ENCODE measurements around the gene PCSK7. TPM values are rescaled to one million over a fixed set of nuclear protein-coding genes. Genes with fewer than 3 reads are reported as not detected.

Gene PCSK7
- total RNA-seq, 2 donors from 2014 or later: 25.3 to 32.8 TPM

DNA sequence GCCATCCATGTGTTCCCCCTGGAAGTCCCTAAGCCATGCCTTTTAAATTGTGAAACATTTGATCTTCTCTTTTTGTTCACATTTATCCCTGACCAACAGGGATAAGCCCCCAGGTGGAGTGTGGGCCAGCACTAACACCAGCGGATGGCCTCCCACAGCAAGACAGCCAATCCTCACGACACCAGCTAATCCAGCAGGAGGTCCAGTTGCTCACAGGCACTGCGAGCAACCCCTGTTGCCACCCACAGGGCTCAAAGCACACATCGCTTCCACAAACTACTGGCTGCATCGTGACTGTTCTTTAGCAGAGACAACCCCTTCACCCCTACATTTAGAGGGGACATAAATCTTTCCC is 2.0 kb downstream of the PCSK7 start:
- peaks cover 0 to 34% of the 10 kb centered on the region in 2 donors for H3K4me1 ChIP-seq
- H3K36me3 ChIP-seq: peaks cover 44% of the 10 kb centered on the region
- TF ChIP-seq, protein P1, sequence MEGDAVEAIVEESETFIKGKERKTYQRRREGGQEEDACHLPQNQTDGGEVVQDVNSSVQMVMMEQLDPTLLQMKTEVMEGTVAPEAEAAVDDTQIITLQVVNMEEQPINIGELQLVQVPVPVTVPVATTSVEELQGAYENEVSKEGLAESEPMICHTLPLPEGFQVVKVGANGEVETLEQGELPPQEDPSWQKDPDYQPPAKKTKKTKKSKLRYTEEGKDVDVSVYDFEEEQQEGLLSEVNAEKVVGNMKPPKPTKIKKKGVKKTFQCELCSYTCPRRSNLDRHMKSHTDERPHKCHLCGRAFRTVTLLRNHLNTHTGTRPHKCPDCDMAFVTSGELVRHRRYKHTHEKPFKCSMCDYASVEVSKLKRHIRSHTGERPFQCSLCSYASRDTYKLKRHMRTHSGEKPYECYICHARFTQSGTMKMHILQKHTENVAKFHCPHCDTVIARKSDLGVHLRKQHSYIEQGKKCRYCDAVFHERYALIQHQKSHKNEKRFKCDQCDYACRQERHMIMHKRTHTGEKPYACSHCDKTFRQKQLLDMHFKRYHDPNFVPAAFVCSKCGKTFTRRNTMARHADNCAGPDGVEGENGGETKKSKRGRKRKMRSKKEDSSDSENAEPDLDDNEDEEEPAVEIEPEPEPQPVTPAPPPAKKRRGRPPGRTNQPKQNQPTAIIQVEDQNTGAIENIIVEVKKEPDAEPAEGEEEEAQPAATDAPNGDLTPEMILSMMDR (IDR thresholded peaks at IDR 0.05): no peak
- no peaks in the 10 kb centered on the region for H3K27me3 ChIP-seq
- H3K9me3 ChIP-seq: no peaks in the 10 kb centered on the region
- no peak for DNase-seq (ENCODE audit: low spot score)
- no peak overlapping the region for H3K27ac ChIP-seq
- H3K4me3 ChIP-seq: no peak overlapping the region

- Histone ChIP-seq H3K27ac (no peak overlapping the region), H3K4me1 (peaks cover 0 to 34% of the 10 kb centered on the region in 2 donors)
Observed at GRCh38 chr11:117229411-117229810, 2.5 kb downstream of the PCSK7 start.

DNA sequence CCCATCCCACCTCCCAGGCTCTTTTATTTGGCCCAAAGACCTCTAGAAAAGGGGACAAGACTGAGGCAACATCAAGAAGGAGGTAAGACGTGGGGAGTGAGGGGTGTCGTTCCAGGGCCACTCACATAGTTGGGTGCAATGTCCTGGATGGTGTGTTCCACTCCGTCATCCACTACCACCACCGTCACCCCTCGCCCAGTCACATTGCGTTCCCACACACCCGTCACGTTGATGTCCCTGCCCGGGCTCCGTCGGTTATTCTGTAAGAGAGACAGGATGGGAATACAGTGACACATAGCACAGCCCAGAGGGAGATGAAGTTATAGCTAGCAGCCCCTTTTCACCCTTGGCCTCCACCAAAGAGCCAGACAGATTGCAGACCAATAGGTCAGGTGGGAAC is 3.8 kb downstream of the PCSK7 start:
- no peaks in the 10 kb centered on the region for H3K27me3 ChIP-seq
- H3K4me1 ChIP-seq: peaks cover 0 to 20% of the 10 kb centered on the region in 2 donors
- no peaks in the 10 kb centered on the region for H3K9me3 ChIP-seq
- no peak overlapping the region for H3K4me3 ChIP-seq
- H3K36me3 ChIP-seq: peaks cover 60% of the 10 kb centered on the region
- TF ChIP-seq, protein P1 (IDR thresholded peaks at IDR 0.05): no peak
- no peak for DNase-seq (ENCODE audit: low spot score)
- no peak overlapping the region for H3K27ac ChIP-seq

More at GRCh38 chr11:117229411-117229810, 2.5 kb downstream of the PCSK7 start:
- Histone ChIP-seq H3K4me3 (no peak overlapping the region), H3K27me3 (no peaks in the 10 kb centered on the region), H3K36me3 (peaks cover 47% of the 10 kb centered on the region), H3K9me3 (no peaks in the 10 kb centered on the region)
- TF ChIP-seq, protein P1 (IDR thresholded peaks at IDR 0.05): no peak
- no peak for DNase-seq (ENCODE audit: low spot score)

- Histone ChIP-seq H3K36me3 (peaks cover 64% of the 10 kb centered on the region), H3K27ac (peak overlapping the region in 1 of 2 donors; percentile 16), H3K9me3 (no peaks in the 10 kb centered on the region), H3K4me1 (peaks cover 0 to 31% of the 10 kb centered on the region in 2 donors), H3K4me3 (no peak overlapping the region), H3K27me3 (no peaks in the 10 kb centered on the region)
- TF ChIP-seq, protein P1 (IDR thresholded peaks at IDR 0.05): peak; percentile 72 to 83
- DNase-seq (ENCODE audit: low spot score): peak; percentile 61
Observed at GRCh38 chr11:117226388-117227385, 5.2 kb downstream of the PCSK7 start.

- no peaks in the 10 kb centered on the region for H3K27me3 ChIP-seq
- TF ChIP-seq, protein P1 (IDR thresholded peaks at IDR 0.05): no peak
- H3K4me3 ChIP-seq: no peak overlapping the region
- DNase-seq (ENCODE audit: low spot score): no peak
- H3K9me3 ChIP-seq: no peaks in the 10 kb centered on the region
- H3K4me1 ChIP-seq: peaks cover 0 to 31% of the 10 kb centered on the region in 2 donors
- peak overlapping the region in 1 of 2 donors; percentile 16 for H3K27ac ChIP-seq
- peaks cover 64% of the 10 kb centered on the region for H3K36me3 ChIP-seq
Observed at GRCh38 chr11:117225553-117226170, 6.2 kb downstream of the PCSK7 start.

Data from right atrium auricular region (tissue), 2 donors.